ENCODE results near the gene CARD9. TPM values are rescaled to one million over a fixed set of nuclear protein-coding genes. Genes with fewer than 3 reads are reported as not detected.

Gene CARD9
- total RNA-seq, 4 donors from 2014 or later = 0.57 to 1.1 (median 1.0) TPM

DNA sequence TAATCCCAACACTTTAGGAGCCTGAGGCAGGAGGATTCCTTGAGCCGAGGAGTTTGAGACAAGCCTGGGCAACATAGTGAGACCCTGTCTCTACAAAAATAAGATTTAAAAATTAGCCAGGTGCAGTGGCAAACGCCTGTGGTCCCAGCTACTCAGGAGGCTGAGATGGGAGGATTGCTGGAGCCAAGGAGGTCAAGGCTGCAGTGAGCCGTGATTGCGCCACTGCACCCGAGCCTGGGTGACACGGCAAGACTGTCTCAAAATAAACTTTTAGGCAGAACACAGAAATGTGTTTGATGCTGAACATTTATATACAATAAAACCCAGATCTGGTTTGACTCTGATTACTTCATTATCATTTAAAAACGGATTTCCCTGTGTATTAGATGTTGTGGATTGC is 32.0 kb upstream of the CARD9 start:
- Histone ChIP-seq H3K27ac (no peak overlapping the region), H3K4me3 (no peak overlapping the region), H3K36me3 (peaks cover 9 to 66% (median 15%) of the 10 kb centered on the region in 3 donors), H3K4me1 (peaks cover 17 to 50% (median 20%) of the 10 kb centered on the region in 3 donors), H3K9me3 (no peaks in the 10 kb centered on the region), H3K27me3 (no peaks in the 10 kb centered on the region)
- no peak for TF ChIP-seq POLR2A (IDR thresholded peaks at IDR 0.05)
- TF ChIP-seq, protein P1, sequence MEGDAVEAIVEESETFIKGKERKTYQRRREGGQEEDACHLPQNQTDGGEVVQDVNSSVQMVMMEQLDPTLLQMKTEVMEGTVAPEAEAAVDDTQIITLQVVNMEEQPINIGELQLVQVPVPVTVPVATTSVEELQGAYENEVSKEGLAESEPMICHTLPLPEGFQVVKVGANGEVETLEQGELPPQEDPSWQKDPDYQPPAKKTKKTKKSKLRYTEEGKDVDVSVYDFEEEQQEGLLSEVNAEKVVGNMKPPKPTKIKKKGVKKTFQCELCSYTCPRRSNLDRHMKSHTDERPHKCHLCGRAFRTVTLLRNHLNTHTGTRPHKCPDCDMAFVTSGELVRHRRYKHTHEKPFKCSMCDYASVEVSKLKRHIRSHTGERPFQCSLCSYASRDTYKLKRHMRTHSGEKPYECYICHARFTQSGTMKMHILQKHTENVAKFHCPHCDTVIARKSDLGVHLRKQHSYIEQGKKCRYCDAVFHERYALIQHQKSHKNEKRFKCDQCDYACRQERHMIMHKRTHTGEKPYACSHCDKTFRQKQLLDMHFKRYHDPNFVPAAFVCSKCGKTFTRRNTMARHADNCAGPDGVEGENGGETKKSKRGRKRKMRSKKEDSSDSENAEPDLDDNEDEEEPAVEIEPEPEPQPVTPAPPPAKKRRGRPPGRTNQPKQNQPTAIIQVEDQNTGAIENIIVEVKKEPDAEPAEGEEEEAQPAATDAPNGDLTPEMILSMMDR (IDR thresholded peaks at IDR 0.05) = no peak
- intact Hi-C loops (cut with DNase I) = no loop called here
- WGBS, 2 donors = 37 to 65% methylated on average over 6 of the region's 7 CpGs
- no peak for DNase-seq

DNA sequence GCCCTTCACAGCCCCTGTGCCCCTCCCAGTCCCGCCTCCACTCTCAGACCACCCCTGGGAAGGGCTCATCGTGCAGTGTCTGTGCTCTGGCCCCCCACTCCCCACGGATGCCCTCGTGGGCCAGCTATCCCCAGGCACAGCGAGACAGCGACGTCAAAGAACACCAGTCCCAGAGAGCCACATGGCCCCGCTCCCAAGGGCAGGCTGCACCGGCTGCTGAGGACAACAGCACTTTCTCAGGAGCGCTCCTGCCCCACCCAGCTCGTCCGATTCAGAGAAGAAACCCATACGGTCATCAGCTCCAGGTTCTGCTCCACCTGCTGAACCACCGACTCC is 31.3 kb upstream of the CARD9 start:
- intact Hi-C loops (cut with DNase I) = no loop called here
- Histone ChIP-seq H3K36me3 (peaks cover 9 to 66% (median 15%) of the 10 kb centered on the region in 3 donors), H3K9me3 (no peaks in the 10 kb centered on the region), H3K27me3 (no peaks in the 10 kb centered on the region), H3K27ac (peak overlapping the region in 1 of 4 donors; percentile 22), H3K4me3 (no peak overlapping the region), H3K4me1 (peaks cover 19 to 51% (median 21%) of the 10 kb centered on the region in 3 donors)
- TF ChIP-seq, protein P1 (IDR thresholded peaks at IDR 0.05) = no peak
- no peak for TF ChIP-seq POLR2A (IDR thresholded peaks at IDR 0.05)
- no peak for DNase-seq
- 53 to 58% methylated on average over 7 of the region's 14 CpGs for whole genome bisulfite sequencing, 2 donors

DNA sequence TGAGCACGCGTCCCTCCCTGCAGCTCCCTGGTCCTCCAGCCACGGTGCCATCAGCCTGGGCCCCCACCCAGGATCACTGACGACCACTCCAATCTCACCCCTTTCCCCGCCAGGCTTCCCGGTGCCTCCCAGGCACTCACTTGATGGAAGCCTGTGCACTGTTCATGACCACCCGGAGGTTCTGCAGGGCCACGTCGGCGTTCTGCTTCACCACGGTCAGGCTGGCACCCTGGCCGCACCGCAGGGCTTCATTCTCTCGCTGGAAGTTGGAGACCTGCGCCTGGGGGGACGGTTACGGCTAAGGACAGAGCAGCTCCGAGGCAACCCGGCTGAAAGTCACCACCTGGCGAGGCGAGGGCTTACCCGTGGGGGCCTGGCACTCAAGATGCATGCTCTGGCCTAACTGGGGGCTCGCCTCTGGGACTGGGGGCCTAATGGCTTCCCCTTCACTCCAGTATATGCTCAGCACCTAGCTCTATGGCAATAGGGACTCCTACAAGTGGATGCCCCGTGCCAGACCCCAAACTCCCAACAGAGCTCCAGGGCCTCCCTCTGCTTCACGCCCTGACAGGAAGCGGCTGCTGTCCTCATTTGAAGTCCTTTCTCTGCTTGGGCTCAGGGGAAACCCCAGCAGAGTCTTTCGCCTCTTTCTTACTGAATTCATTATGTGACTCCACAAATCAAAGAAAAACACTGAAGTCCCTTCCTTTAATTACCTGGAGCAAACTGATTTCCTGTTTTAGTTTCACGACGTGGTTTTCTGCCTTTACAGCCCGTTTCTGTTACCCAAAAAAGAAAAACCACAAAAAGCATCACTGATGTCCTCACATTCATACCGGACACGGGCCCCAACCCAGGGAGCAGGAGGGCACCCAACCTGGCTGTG is 30.7 kb upstream of the CARD9 start:
- Histone ChIP-seq H3K27me3 (no peaks in the 10 kb centered on the region), H3K4me3 (no peak overlapping the region), H3K9me3 (no peaks in the 10 kb centered on the region), H3K36me3 (peaks cover 9 to 66% (median 15%) of the 10 kb centered on the region in 3 donors), H3K4me1 (peaks cover 17 to 51% (median 17%) of the 10 kb centered on the region in 3 donors), H3K27ac (peak overlapping the region in 2 of 4 donors; percentile 17 to 22)
- intact Hi-C loops (cut with DNase I) = no loop called here
- WGBS, 2 donors = 39 to 77% methylated on average over 10 to 12 of the region's 32 CpGs
- TF ChIP-seq, protein P1 (IDR thresholded peaks at IDR 0.05) = no peak
- no peak for TF ChIP-seq POLR2A (IDR thresholded peaks at IDR 0.05)
- DNase-seq = no peak

DNA sequence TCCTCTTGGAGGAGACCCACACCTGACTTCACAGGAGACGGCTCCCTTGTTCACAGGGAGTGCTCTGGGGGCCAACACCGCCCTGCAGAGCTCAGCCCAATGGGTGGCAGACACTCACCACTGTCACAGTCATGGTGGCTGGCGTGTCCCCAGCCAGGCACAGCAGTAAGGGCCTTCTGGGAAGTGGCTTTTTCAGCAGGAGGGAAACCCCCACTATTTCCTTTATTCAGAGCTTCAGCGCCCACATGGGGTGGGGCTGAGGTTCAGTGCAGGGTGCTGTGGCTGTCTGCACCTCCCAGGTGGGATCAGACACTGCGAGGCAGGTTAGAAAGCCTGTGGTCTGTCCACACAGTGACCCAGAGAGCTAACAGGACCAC is 30.1 kb upstream of the CARD9 start:
- H3K27me3 ChIP-seq = no peaks in the 10 kb centered on the region
- no peak overlapping the region for H3K4me3 ChIP-seq
- H3K27ac ChIP-seq = no peak overlapping the region
- H3K4me1 ChIP-seq = peaks cover 16 to 51% (median 17%) of the 10 kb centered on the region in 3 donors
- TF ChIP-seq, protein P1 (IDR thresholded peaks at IDR 0.05) = no peak
- TF ChIP-seq POLR2A (IDR thresholded peaks at IDR 0.05) = no peak
- intact Hi-C loops (cut with DNase I) = no loop called here
- no peak for DNase-seq
- 71 to 82% methylated on average over 1 to 3 of the region's 5 CpGs for WGBS, 2 donors
- H3K36me3 ChIP-seq = peaks cover 9 to 66% (median 15%) of the 10 kb centered on the region in 3 donors
- no peaks in the 10 kb centered on the region for H3K9me3 ChIP-seq

DNA sequence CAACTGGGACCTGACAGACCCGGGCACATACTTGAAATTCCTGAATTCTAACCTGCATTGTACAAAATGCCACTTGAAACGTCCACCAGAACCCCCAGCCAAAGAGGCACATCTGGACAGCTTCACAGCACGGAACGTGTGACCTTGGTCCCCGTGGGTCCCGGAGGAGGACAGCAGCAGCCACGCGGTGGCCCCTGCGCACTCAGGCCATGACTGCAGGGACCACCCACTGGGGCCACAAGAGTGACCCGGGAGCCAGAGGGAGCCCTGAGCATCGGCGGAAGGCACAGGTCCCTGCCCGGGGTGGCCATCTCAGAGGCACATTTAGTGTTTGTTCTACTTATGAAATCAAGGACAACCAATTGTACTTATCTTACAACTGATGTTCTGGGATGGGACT is 28.6 kb upstream of the CARD9 start:
- Histone ChIP-seq H3K9me3 (no peaks in the 10 kb centered on the region), H3K4me1 (peaks cover 16 to 52% (median 18%) of the 10 kb centered on the region in 3 donors), H3K36me3 (peaks cover 6 to 67% (median 10%) of the 10 kb centered on the region in 3 donors), H3K27me3 (no peaks in the 10 kb centered on the region), H3K27ac (no peak overlapping the region), H3K4me3 (no peak overlapping the region)
- DNase-seq = no peak
- WGBS, 2 donors = 56 to 79% methylated on average over 1 to 6 of the region's 13 CpGs
- TF ChIP-seq, protein P1 (IDR thresholded peaks at IDR 0.05) = no peak
- TF ChIP-seq POLR2A (IDR thresholded peaks at IDR 0.05) = no peak
- intact Hi-C loops (cut with DNase I) = no loop called here

Measured in esophagus squamous epithelium (tissue), 5 donors.